ENCODE results near the gene SPRY4.
"Not testable (repeated sequence)": the region's sequence is repeated elsewhere in the genome, so short reads cannot be mapped to it uniquely, and the experiment has no call there.

SPRY4 gene

GRCh38 chr5:142334538-142334937 is 9.7 kb upstream of the SPRY4 start:
- no peak for DNase-seq (ENCODE audit: low read depth in 3 of 3)

- DNase-seq (ENCODE audit: low read depth in 3 of 3), result not testable (repeated sequence)
These were observed 8.9 kb upstream of the SPRY4 start for GRCh38 chr5:142333749-142334148.

GRCh38 chr5:142330444-142330843 is 5.6 kb upstream of the SPRY4 start:
- DNase-seq (ENCODE audit: low read depth in 3 of 3), result no peak

GRCh38 chr5:142330026-142330425 is 5.2 kb upstream of the SPRY4 start:
- DNase-seq (ENCODE audit: low read depth in 3 of 3), result no peak

GRCh38 chr5:142327111-142327842 is 2.5 kb upstream of the SPRY4 start:
- no peak for DNase-seq (ENCODE audit: low read depth in 3 of 3)

- no peak for DNase-seq (ENCODE audit: low read depth in 3 of 3)
These were observed 1.7 kb upstream of the SPRY4 start for GRCh38 chr5:142326480-142326938.

- peak in 1 of 3 experiments; percentile 30 for DNase-seq (ENCODE audit: low read depth in 3 of 3)
These were observed 1.1 kb upstream of the SPRY4 start for GRCh38 chr5:142325725-142326479.

- DNase-seq (ENCODE audit: low read depth in 3 of 3), result no peak
These were observed 518 bp downstream of the SPRY4 start for GRCh38 chr5:142324136-142324870.

- DNase-seq (ENCODE audit: low read depth in 3 of 3), result no peak
These were observed 1.2 kb downstream of the SPRY4 start for GRCh38 chr5:142323480-142324135.

- DNase-seq (ENCODE audit: low read depth in 3 of 3), result no peak
These were observed 1.9 kb downstream of the SPRY4 start for GRCh38 chr5:142322747-142323479.

- DNase-seq (ENCODE audit: low read depth in 3 of 3), result no peak
These were observed 2.4 kb downstream of the SPRY4 start for GRCh38 chr5:142322403-142322746.

GRCh38 chr5:142320851-142321560 is 3.8 kb downstream of the SPRY4 start:
- no peak for DNase-seq (ENCODE audit: low read depth in 3 of 3)

GRCh38 chr5:142320430-142320738 is 4.4 kb downstream of the SPRY4 start:
- DNase-seq (ENCODE audit: low read depth in 3 of 3), result no peak

- DNase-seq (ENCODE audit: low read depth in 3 of 3), result no peak
These were observed 5.0 kb downstream of the SPRY4 start for GRCh38 chr5:142319560-142320429.

- no peak for DNase-seq (ENCODE audit: low read depth in 3 of 3)
These were observed 5.7 kb downstream of the SPRY4 start for GRCh38 chr5:142319105-142319504.

GRCh38 chr5:142317753-142318152 is 7.1 kb downstream of the SPRY4 start:
- DNase-seq (ENCODE audit: low read depth in 3 of 3), result no peak

GRCh38 chr5:142317173-142317572 is 7.6 kb downstream of the SPRY4 start:
- no peak for DNase-seq (ENCODE audit: low read depth in 3 of 3)

- DNase-seq (ENCODE audit: low read depth in 3 of 3), result no peak
These were observed 8.1 kb downstream of the SPRY4 start for GRCh38 chr5:142316681-142317080.

- no peak for DNase-seq (ENCODE audit: low read depth in 3 of 3)
These were observed 8.8 kb downstream of the SPRY4 start for GRCh38 chr5:142316051-142316450.
